OCI-LY3 (cell line): ENCODE measurements around the gene STAT4.

Experiments
- EZH2phosphoT487 ChIP-seq: fragments of 200-600 bp; shearing (Covaris generic); IDR thresholded peaks from 2 replicates; pipeline ENCODE4 v1.6.1; 2018; ENCODE audit warnings: antibody characterized with exemption, mixed run types, low read depth
- TF ChIP-seq, protein P1 (sequence below): fragments of 200-600, 300-600 bp; sonication (generic); IDR thresholded peaks from 2 replicates; pipeline ENCODE4 v1.5.1; 2014; ENCODE audit warnings: antibody characterized with exemption, low read length, low read depth

DNA sequence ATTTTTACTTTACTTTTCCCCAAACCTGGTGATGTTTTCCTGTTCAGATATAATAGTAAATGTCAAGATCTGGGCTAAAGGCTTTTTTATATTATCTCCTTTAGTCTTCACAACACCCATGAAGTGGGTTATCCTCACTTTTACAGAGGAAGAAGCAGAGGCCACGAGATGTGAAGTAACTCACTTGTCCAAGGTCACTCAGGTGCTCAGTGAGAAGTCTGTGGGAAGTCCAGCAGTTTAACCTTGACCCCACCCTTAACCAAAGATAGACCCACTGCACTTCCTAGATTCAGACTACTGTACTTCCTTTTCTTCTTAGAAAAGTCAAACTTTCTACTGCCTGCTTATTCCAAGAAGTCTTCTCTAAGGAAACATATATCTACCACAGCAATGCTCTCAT is 80.5 kb downstream of the STAT4 start:
- TF ChIP-seq, protein P1, sequence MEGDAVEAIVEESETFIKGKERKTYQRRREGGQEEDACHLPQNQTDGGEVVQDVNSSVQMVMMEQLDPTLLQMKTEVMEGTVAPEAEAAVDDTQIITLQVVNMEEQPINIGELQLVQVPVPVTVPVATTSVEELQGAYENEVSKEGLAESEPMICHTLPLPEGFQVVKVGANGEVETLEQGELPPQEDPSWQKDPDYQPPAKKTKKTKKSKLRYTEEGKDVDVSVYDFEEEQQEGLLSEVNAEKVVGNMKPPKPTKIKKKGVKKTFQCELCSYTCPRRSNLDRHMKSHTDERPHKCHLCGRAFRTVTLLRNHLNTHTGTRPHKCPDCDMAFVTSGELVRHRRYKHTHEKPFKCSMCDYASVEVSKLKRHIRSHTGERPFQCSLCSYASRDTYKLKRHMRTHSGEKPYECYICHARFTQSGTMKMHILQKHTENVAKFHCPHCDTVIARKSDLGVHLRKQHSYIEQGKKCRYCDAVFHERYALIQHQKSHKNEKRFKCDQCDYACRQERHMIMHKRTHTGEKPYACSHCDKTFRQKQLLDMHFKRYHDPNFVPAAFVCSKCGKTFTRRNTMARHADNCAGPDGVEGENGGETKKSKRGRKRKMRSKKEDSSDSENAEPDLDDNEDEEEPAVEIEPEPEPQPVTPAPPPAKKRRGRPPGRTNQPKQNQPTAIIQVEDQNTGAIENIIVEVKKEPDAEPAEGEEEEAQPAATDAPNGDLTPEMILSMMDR: no peak
- no peak for TF ChIP-seq EZH2phosphoT487
